Spleen (tissue), 7 donors: ENCODE results near the gene TSC1.

ENCODE experiments used
- POLR2AphosphoS5 ChIP-seq, 3 donors: sonication (generic); formaldehyde crosslinking; IDR thresholded peaks; one replicate each; pipeline ENCODE4 v1.5.1; 2017; ENCODE audit warnings: antibody characterized with exemption in 3 of 3
- TF ChIP-seq, protein P1 (sequence below), 11 experiments: fragments of 200-600 bp in 7 of 11; fragments of 450-650 bp in 4 of 11; sonication (generic) in 4 of 11; IDR thresholded peaks in 8 of 11; conservative IDR thresholded peaks in 3 of 11; 1 replicate in 7 of 11; 2 replicates in 4 of 11; pipeline versions ENCODE4 v1.4.0 to v1.8.0; 2016 to 2021; ENCODE audit warnings: antibody characterized with exemption in 11 of 11, inconsistent platforms in 4 of 11, mild to moderate bottlenecking in 1 of 11
- donor health status: DM: no; HTN: no; CAD: no; lungs with moderate emphysema.
- donor health status: DM: no; HTN: no; CAD: no.
- donor health status: DM: no; HTN: no; CAD: no.

DNA sequence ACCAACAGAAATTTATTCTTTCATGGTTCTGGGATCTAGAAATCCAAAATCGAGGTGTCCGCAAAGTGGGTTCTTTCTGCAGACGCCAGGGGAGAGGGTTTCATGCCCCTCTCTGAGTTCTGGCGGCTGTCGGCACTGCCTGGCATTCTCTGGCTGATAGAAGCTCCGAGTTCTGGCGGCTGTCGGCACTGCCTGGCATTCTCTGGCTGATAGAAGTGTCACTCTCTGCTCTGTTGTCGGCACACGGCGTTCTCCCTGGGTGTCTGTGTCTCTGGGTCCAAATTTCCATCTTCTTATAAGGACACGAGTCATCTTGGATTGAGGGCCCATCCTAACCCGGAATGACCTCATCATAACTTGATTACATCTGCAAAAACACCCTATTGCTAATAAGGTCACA, 41.7 kb upstream of the TSC1 start:
- no peak for TF ChIP-seq POLR2AphosphoS5 (IDR thresholded peaks at IDR 0.05)
- TF ChIP-seq, protein P1, sequence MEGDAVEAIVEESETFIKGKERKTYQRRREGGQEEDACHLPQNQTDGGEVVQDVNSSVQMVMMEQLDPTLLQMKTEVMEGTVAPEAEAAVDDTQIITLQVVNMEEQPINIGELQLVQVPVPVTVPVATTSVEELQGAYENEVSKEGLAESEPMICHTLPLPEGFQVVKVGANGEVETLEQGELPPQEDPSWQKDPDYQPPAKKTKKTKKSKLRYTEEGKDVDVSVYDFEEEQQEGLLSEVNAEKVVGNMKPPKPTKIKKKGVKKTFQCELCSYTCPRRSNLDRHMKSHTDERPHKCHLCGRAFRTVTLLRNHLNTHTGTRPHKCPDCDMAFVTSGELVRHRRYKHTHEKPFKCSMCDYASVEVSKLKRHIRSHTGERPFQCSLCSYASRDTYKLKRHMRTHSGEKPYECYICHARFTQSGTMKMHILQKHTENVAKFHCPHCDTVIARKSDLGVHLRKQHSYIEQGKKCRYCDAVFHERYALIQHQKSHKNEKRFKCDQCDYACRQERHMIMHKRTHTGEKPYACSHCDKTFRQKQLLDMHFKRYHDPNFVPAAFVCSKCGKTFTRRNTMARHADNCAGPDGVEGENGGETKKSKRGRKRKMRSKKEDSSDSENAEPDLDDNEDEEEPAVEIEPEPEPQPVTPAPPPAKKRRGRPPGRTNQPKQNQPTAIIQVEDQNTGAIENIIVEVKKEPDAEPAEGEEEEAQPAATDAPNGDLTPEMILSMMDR (IDR thresholded peaks at IDR 0.05 in 8 of 11, conservative IDR thresholded peaks at IDR 0.05 in 3 of 11), result no peak
